Measurements from ENCODE around the gene LAMA2. TPM values are rescaled to one million over a fixed set of nuclear protein-coding genes. Genes with fewer than 3 reads are reported as not detected.

Gene LAMA2
- total RNA-seq, 1 donor from 2014 or later: 1.9 TPM

GRCh38 chr6:129390900-129391299 is 508.0 kb downstream of the LAMA2 start:
- H3K4me1 Mint-ChIP-seq (ENCODE audit: low read depth): no peaks in the 10 kb centered on the region
- H3K36me3 Mint-ChIP-seq (ENCODE audit: low read depth): no peaks in the 10 kb centered on the region
- H3K9me3 Mint-ChIP-seq (ENCODE audit: low read depth): no peaks in the 10 kb centered on the region
- H3K4me3 Mint-ChIP-seq (ENCODE audit: unreplicated experiment): no peak overlapping the region
- peaks cover 10% of the 10 kb centered on the region for H3K27me3 Mint-ChIP-seq (ENCODE audit: low read depth)
- no peak for TF ChIP-seq CTCF (IDR thresholded peaks at IDR 0.05)
- no peak for DNase-seq (ENCODE audit: low spot score)
- H3K27ac Mint-ChIP-seq (ENCODE audit: unreplicated experiment): no peak overlapping the region

GRCh38 chr6:129393654-129394053 is 510.7 kb downstream of the LAMA2 start:
- no peaks in the 10 kb centered on the region for H3K4me1 Mint-ChIP-seq (ENCODE audit: low read depth)
- H3K36me3 Mint-ChIP-seq (ENCODE audit: low read depth): no peaks in the 10 kb centered on the region
- no peaks in the 10 kb centered on the region for H3K9me3 Mint-ChIP-seq (ENCODE audit: low read depth)
- peaks cover 10% of the 10 kb centered on the region for H3K27me3 Mint-ChIP-seq (ENCODE audit: low read depth)
- H3K4me3 Mint-ChIP-seq (ENCODE audit: unreplicated experiment): no peak overlapping the region
- DNase-seq (ENCODE audit: low spot score): no peak
- no peak overlapping the region for H3K27ac Mint-ChIP-seq (ENCODE audit: unreplicated experiment)
- no peak for TF ChIP-seq CTCF (IDR thresholded peaks at IDR 0.05)

- DNase-seq (ENCODE audit: low spot score): no peak
- H3K27me3 Mint-ChIP-seq (ENCODE audit: low read depth): peaks cover 6% of the 10 kb centered on the region
- H3K27ac Mint-ChIP-seq (ENCODE audit: unreplicated experiment): no peak overlapping the region
- H3K9me3 Mint-ChIP-seq (ENCODE audit: low read depth): no peaks in the 10 kb centered on the region
- H3K4me3 Mint-ChIP-seq (ENCODE audit: unreplicated experiment): no peak overlapping the region
- H3K36me3 Mint-ChIP-seq (ENCODE audit: low read depth): no peaks in the 10 kb centered on the region
- no peaks in the 10 kb centered on the region for H3K4me1 Mint-ChIP-seq (ENCODE audit: low read depth)
- no peak for TF ChIP-seq CTCF (IDR thresholded peaks at IDR 0.05)
These were observed 515.8 kb downstream of the LAMA2 start for GRCh38 chr6:129398764-129399163.

- Mint-ChIP-seq H3K36me3 (ENCODE audit: low read depth) (no peaks in the 10 kb centered on the region), H3K9me3 (ENCODE audit: low read depth) (no peaks in the 10 kb centered on the region), H3K27me3 (ENCODE audit: low read depth) (peaks cover 3% of the 10 kb centered on the region), H3K27ac (ENCODE audit: unreplicated experiment) (no peak overlapping the region), H3K4me1 (ENCODE audit: low read depth) (no peaks in the 10 kb centered on the region), H3K4me3 (ENCODE audit: unreplicated experiment) (no peak overlapping the region)
- DNase-seq (ENCODE audit: low spot score): no peak
- no peak for TF ChIP-seq CTCF (IDR thresholded peaks at IDR 0.05)
These were observed 519.3 kb downstream of the LAMA2 start for GRCh38 chr6:129402244-129402643.

GRCh38 chr6:129411092-129411491 is 528.2 kb downstream of the LAMA2 start:
- TF ChIP-seq CTCF (IDR thresholded peaks at IDR 0.05): no peak

More at GRCh38 chr6:129411092-129411491, 528.2 kb downstream of the LAMA2 start:
- DNase-seq (ENCODE audit: low spot score): no peak
- Mint-ChIP-seq H3K4me1 (ENCODE audit: low read depth) (no peaks in the 10 kb centered on the region), H3K27me3 (ENCODE audit: low read depth) (no peaks in the 10 kb centered on the region), H3K4me3 (ENCODE audit: unreplicated experiment) (no peak overlapping the region), H3K9me3 (ENCODE audit: low read depth) (no peaks in the 10 kb centered on the region), H3K27ac (ENCODE audit: unreplicated experiment) (no peak overlapping the region), H3K36me3 (ENCODE audit: low read depth) (no peaks in the 10 kb centered on the region)

Measured in chondrocyte (in vitro differentiated cells).